VCaP (cell line): ENCODE measurements around the gene TANC2.

Experiments used
- H3K27ac ChIP-seq: fragments of 450-650 bp; 2 replicates; pipeline ENCODE4 v1.5.1; 2017
- CTCF ChIP-seq: fragments of 450-650 bp; conservative IDR thresholded peaks from 2 replicates; pipeline ENCODE4 v1.5.1; 2017; ENCODE audit warnings: mild to moderate bottlenecking, moderate library complexity

TANC2 gene

GRCh38 chr17:62937606-62938005 lies 28.4 kb upstream of the TANC2 start:
- no peak overlapping the region for H3K27ac ChIP-seq
- TF ChIP-seq CTCF = no peak

GRCh38 chr17:62941358-62941991 lies 24.6 kb upstream of the TANC2 start:
- TF ChIP-seq CTCF = no peak
- no peak overlapping the region for H3K27ac ChIP-seq

- no peak overlapping the region for H3K27ac ChIP-seq
- TF ChIP-seq CTCF = no peak
These were observed 17.7 kb upstream of the TANC2 start for GRCh38 chr17:62948370-62948769.

- H3K27ac ChIP-seq = no peak overlapping the region
- no peak for TF ChIP-seq CTCF
These were observed 17.0 kb upstream of the TANC2 start for GRCh38 chr17:62949036-62949435.

- no peak for TF ChIP-seq CTCF
- no peak overlapping the region for H3K27ac ChIP-seq
These were observed 16.0 kb upstream of the TANC2 start for GRCh38 chr17:62950067-62950466.

- TF ChIP-seq CTCF = no peak
- no peak overlapping the region; the same call in 1 of the 2 replicates for H3K27ac ChIP-seq
These were observed 10.1 kb upstream of the TANC2 start for GRCh38 chr17:62955841-62956352.

GRCh38 chr17:62963296-62963695 lies 2.7 kb upstream of the TANC2 start:
- no peak overlapping the region for H3K27ac ChIP-seq
- TF ChIP-seq CTCF = no peak
